GM12872 (cell line): Measurements from ENCODE around the gene INSIG1.
A peak's percentile ranks its signal among the peaks of the same experiment; 100 is the strongest.

Experiments
- TF ChIP-seq, protein P1 (sequence below): IDR thresholded peaks from 3 replicates; pipeline ENCODE4 v1.5.1; 2011; ENCODE audit warnings: low read depth, mild to moderate bottlenecking, low read length, moderate library complexity; ENCODE audit not compliant: insufficient read depth

Gene INSIG1

GRCh38 chr7:155343150-155343549, 45.5 kb downstream of the INSIG1 start:
- TF ChIP-seq, protein P1, sequence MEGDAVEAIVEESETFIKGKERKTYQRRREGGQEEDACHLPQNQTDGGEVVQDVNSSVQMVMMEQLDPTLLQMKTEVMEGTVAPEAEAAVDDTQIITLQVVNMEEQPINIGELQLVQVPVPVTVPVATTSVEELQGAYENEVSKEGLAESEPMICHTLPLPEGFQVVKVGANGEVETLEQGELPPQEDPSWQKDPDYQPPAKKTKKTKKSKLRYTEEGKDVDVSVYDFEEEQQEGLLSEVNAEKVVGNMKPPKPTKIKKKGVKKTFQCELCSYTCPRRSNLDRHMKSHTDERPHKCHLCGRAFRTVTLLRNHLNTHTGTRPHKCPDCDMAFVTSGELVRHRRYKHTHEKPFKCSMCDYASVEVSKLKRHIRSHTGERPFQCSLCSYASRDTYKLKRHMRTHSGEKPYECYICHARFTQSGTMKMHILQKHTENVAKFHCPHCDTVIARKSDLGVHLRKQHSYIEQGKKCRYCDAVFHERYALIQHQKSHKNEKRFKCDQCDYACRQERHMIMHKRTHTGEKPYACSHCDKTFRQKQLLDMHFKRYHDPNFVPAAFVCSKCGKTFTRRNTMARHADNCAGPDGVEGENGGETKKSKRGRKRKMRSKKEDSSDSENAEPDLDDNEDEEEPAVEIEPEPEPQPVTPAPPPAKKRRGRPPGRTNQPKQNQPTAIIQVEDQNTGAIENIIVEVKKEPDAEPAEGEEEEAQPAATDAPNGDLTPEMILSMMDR = no peak

- TF ChIP-seq, protein P1 = no peak
Measured at GRCh38 chr7:155343661-155344121, 46.0 kb downstream of the INSIG1 start.

DNA sequence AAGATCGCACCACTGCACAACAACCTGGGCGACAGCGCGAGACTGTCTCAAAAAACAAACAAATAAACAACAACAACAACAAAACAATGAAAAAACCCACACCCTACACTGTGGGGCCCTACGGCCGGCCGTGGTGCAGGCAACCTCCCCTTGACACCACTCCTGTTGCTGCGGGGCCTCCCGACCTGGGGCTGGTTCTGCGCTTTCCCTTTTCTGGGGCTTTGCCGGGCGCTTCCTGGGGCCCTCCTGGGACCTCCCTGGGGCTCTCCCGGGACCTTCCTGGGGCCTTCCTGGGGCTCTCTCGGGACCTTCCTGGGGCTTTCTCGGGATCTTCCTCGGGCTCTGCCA, 46.6 kb downstream of the INSIG1 start:
- TF ChIP-seq, protein P1 = no peak

DNA sequence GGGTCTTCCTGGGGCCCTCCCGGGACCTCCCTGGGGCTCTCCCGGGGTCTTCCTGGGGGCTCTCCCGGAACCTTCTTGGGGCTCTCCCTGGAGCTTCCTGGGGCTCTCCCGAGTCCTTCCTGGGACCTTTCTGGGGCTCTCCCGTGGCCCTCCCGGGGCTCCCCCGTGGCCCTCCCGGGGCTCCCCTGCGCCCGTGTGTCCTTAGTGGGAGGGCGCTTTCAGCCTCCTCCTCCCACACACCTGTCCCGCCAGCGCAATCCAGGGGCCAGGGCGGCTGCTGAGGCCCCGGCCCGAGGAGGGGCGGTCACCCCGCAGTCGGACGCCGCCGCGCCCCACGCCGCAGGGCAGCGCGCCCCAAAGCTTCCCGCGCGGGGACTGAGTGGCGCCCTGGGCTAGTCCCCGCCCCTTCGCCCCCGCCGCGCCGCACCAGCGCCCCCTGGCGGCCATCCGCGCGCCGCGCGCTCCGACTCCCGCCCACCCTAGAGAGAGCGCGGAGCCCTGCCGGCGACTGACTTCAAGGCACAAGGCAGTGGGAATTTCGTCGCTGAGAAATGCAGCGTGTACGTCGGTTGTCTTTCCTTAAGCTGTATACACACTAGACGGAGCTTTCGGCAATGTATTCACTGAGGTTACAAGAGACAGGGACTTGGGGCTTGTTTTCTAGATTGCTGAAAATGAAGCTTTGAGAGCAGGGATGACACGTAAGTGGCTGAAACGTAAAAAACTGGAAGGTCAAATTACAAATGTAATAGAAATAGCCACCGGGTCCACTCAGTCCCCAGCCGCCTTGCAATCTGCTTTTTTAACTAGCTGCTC, 47.1 kb downstream of the INSIG1 start:
- TF ChIP-seq, protein P1 = peak; percentile 81

GRCh38 chr7:155345490-155345889, 47.8 kb downstream of the INSIG1 start:
- TF ChIP-seq, protein P1 = no peak

GRCh38 chr7:155346285-155346684, 48.6 kb downstream of the INSIG1 start:
- TF ChIP-seq, protein P1 = no peak

GRCh38 chr7:155348806-155349205, 51.1 kb downstream of the INSIG1 start:
- TF ChIP-seq, protein P1 = no peak
